SHP77 treated with DMSO at 0.1 percent for 48 hours (cell line): ENCODE data around the gene C3orf18.

Source experiments
- DNase-seq: peaks from one replicate; lab custom pipeline; 2025; lab: John Stamatoyannopoulos, UW

Gene C3orf18

GRCh38 chr3:50551054-50551659 is 16.4 kb downstream of the C3orf18 start:
- DNase-seq, result no peak

GRCh38 chr3:50550079-50550736 is 17.3 kb downstream of the C3orf18 start:
- no peak for DNase-seq

- DNase-seq, result no peak
Measured at GRCh38 chr3:50549226-50549625, 18.3 kb downstream of the C3orf18 start.

GRCh38 chr3:50545781-50546180 is 21.8 kb downstream of the C3orf18 start:
- DNase-seq, result no peak

- DNase-seq, result peak; percentile 22
Measured at GRCh38 chr3:50542177-50543034, 25.1 kb downstream of the C3orf18 start.

- no peak for DNase-seq
Measured at GRCh38 chr3:50539356-50540286, 27.9 kb downstream of the C3orf18 start.

GRCh38 chr3:50537421-50538129 is 30.0 kb downstream of the C3orf18 start:
- no peak for DNase-seq

GRCh38 chr3:50536471-50537180 is 30.9 kb downstream of the C3orf18 start:
- no peak for DNase-seq

- no peak for DNase-seq
Measured at GRCh38 chr3:50534681-50535330, 32.7 kb downstream of the C3orf18 start.

- DNase-seq, result no peak
Measured at GRCh38 chr3:50533807-50534461, 33.6 kb downstream of the C3orf18 start.

- no peak for DNase-seq
Measured at GRCh38 chr3:50533316-50533715, 34.2 kb downstream of the C3orf18 start.

GRCh38 chr3:50532062-50532705 is 35.4 kb downstream of the C3orf18 start:
- DNase-seq, result no peak

- no peak for DNase-seq
Measured at GRCh38 chr3:50531201-50531600, 36.3 kb downstream of the C3orf18 start.

- DNase-seq, result no peak
Measured at GRCh38 chr3:50530001-50530970, 37.3 kb downstream of the C3orf18 start.

GRCh38 chr3:50525987-50526386 is 41.6 kb downstream of the C3orf18 start:
- no peak for DNase-seq

GRCh38 chr3:50525191-50525910 is 42.2 kb downstream of the C3orf18 start:
- DNase-seq, result no peak

- DNase-seq, result no peak
Measured at GRCh38 chr3:50524746-50525145, 42.8 kb downstream of the C3orf18 start.
